SK-N-SH (cell line): ENCODE data around the gene ATP11A. TPM values are rescaled to one million over a fixed set of nuclear protein-coding genes. Genes with fewer than 3 reads are reported as not detected.

Source experiments
- CTCF ChIA-PET: fragments of 300-600, 350-600 bp; formaldehyde crosslinking; extraction: SDS; loops from one replicate; lab custom pipeline; 2021; lab: Yijun Ruan, JAX
- POLR2A ChIA-PET: fragments of 350-600 bp; sonication (Branson Sonifier 250); formaldehyde crosslinking; extraction: SDS; loops from one replicate; lab custom pipeline; 2020; ENCODE audit warnings: antibody characterized with exemption, inconsistent platforms; lab: Yijun Ruan, JAX
- DNase-seq: peaks from one replicate; pipeline ENCODE4 v3.0.0; 2012
- H2AFZ ChIP-seq: fragments of 200-600 bp; sonication (generic); 2 replicates; pipeline ENCODE4 v1.8.1; 2016; ENCODE audit warnings: antibody characterized with exemption, mild to moderate bottlenecking, low read depth
- H3F3A ChIP-seq: fragments of 200-600 bp; sonication (generic); replicated peaks from 2 replicates; pipeline ENCODE3; 2016; ENCODE audit warnings: antibody characterized with exemption, mild to moderate bottlenecking; ENCODE audit not compliant: insufficient read depth
- H3K27ac ChIP-seq, 2 experiments: fragments of 200-500 bp in 1 of 2; fragments of 200-600 bp in 1 of 2; sonication (Bioruptor generic) in 1 of 2; sonication (generic), shearing (Covaris generic) in 1 of 2; 2 replicates each; pipeline versions ENCODE4 v1.5.1 to v1.6.1; 2014 to 2016; ENCODE audit warnings: low read depth in 2 of 2, inconsistent platforms in 1 of 2, low read length in 1 of 2, mild to moderate bottlenecking in 1 of 2, mixed read lengths in 1 of 2
- H3K27me3 ChIP-seq: fragments of 200-600 bp; sonication (generic), shearing (Covaris generic); 2 replicates; pipeline ENCODE4 v1.6.1; 2016; ENCODE audit warnings: mixed run types; ENCODE audit not compliant: insufficient read depth
- H3K36me3 ChIP-seq, 2 experiments: fragments of 200-500 bp in 1 of 2; fragments of 200-600 bp in 1 of 2; sonication (Bioruptor generic) in 1 of 2; sonication (generic) in 1 of 2; replicated peaks in 1 of 2; 2 replicates each; pipeline versions ENCODE3 to v1.5.1; 2014 to 2016; ENCODE audit warnings: low read length in 1 of 2, mild to moderate bottlenecking in 1 of 2; ENCODE audit not compliant: insufficient read depth in 2 of 2, control insufficient read depth in 1 of 2
- H3K4me1 ChIP-seq, 2 experiments: fragments of 200-500 bp in 1 of 2; fragments of 200-600 bp in 1 of 2; sonication (Bioruptor generic) in 1 of 2; sonication (generic), shearing (Covaris generic) in 1 of 2; 2 replicates each; pipeline versions ENCODE4 v1.5.1 to v1.6.1; 2014 to 2016; ENCODE audit warnings: low read depth in 1 of 2, low read length in 1 of 2, mixed run types in 1 of 2; ENCODE audit not compliant: insufficient read depth in 2 of 2, control insufficient read depth in 1 of 2
- H3K4me2 ChIP-seq: fragments of 200-600 bp; sonication (generic), shearing (Covaris generic); 2 replicates; pipeline ENCODE4 v1.6.1; 2017; ENCODE audit warnings: mixed run types
- H3K4me3 ChIP-seq, 2 experiments: fragments of 200-500 bp in 1 of 2; fragments of 200-600 bp in 1 of 2; sonication (Bioruptor generic) in 1 of 2; sonication (generic), shearing (Covaris generic) in 1 of 2; 2 replicates each; pipeline versions ENCODE4 v1.5.1 to v1.8.1; 2014 to 2016; ENCODE audit warnings: low read depth in 2 of 2, inconsistent platforms in 1 of 2, low read length in 1 of 2, mild to moderate bottlenecking in 1 of 2, mixed read lengths in 1 of 2, moderate library complexity in 1 of 2
- H3K79me2 ChIP-seq: fragments of 200-600 bp; sonication (generic); 2 replicates; pipeline ENCODE4 v1.8.1; 2017; ENCODE audit warnings: mild to moderate bottlenecking; ENCODE audit not compliant: insufficient read depth
- H3K9ac ChIP-seq: fragments of 200-600 bp; sonication (generic); 2 replicates; pipeline ENCODE4 v1.6.1; 2017; ENCODE audit warnings: mixed run types
- H3K9me2 ChIP-seq: fragments of 200-600 bp; sonication (generic); 2 replicates; pipeline ENCODE4 v1.6.1; 2017; ENCODE audit warnings: mixed run types
- H3K9me3 ChIP-seq: fragments of 200-600 bp; sonication (generic); 2 replicates; pipeline ENCODE4 v1.6.1; 2017; ENCODE audit warnings: mixed run types, mild to moderate bottlenecking, moderate library complexity
- H4K20me1 ChIP-seq: fragments of 200-600 bp; sonication (generic); 2 replicates; pipeline ENCODE4 v1.6.1; 2017; ENCODE audit warnings: mild to moderate bottlenecking, mixed run types; ENCODE audit not compliant: insufficient read depth
- ELF1 ChIP-seq: IDR thresholded peaks from 2 replicates; pipeline ENCODE4 v1.4.0; 2012
- EP300 ChIP-seq, 2 experiments: IDR thresholded peaks; 2 replicates each; pipeline versions ENCODE4 v1.4.0 to v1.6.1; 2012; ENCODE audit warnings: borderline replicate concordance in 1 of 2, low read depth in 1 of 2, low read length in 1 of 2
- FOXJ3 ChIP-seq: sonication (generic); formaldehyde crosslinking; IDR thresholded peaks from 2 replicates; pipeline ENCODE4 v1.5.1; 2020; ENCODE audit warnings: mild to moderate bottlenecking, missing genetic modification reagents
- JUND ChIP-seq: IDR thresholded peaks from 2 replicates; pipeline ENCODE4 v1.4.0; 2012
- NRF1 ChIP-seq: IDR thresholded peaks from 2 replicates; pipeline ENCODE4 v1.6.1; 2012; ENCODE audit warnings: low read depth, mild to moderate bottlenecking, low read length
- PBX3 ChIP-seq: IDR thresholded peaks from 2 replicates; pipeline ENCODE4; 2012
- RCOR1 ChIP-seq: fragments of 150-350 bp; IDR thresholded peaks from 2 replicates; pipeline ENCODE4 v1.6.1; 2017; ENCODE audit warnings: antibody characterized with exemption, low read length
- RFX5 ChIP-seq: IDR thresholded peaks from 2 replicates; pipeline ENCODE4 v1.6.1; 2012; ENCODE audit warnings: mild to moderate bottlenecking, improper control_type of control experiment, low read length
- SMC3 ChIP-seq: IDR thresholded peaks from 2 replicates; pipeline ENCODE4 v1.6.1; 2012; ENCODE audit warnings: low read depth, low read length, improper control_type of control experiment
- TAF1 ChIP-seq: IDR thresholded peaks from 2 replicates; pipeline ENCODE4 v1.6.1; 2012; ENCODE audit warnings: low read depth, mild to moderate bottlenecking, low read length, moderate library complexity, borderline replicate concordance
- ZBTB33 ChIP-seq: IDR thresholded peaks from 2 replicates; pipeline ENCODE4 v1.4.0; 2012; ENCODE audit warnings: low read depth, borderline replicate concordance
- WGBS: methylation state at CpG from one replicate; pipeline ENCODE4 v1.1.6; 2017; ENCODE audit warnings: low lambda C conversion rate; 5-methylcytosine and 5-hydroxymethylcytosine counted together
- polyA plus RNA-seq, 3 experiments: library from polyadenylated mRNA; depleted of rRNA; stranded (reverse); fragments of >200 nt; gene quantifications; 2 replicates each; pipeline ENCODE4 v1.2.3, GENCODE V29; 2012

The ATP11A gene
- polyA plus RNA-seq, 1 of the 3 experiments (the other 2 are of a cell fraction): 4.1 TPM

GRCh38 chr13:112730157-112730671 lies 40.4 kb downstream of the ATP11A start:
- Histone ChIP-seq H3K4me2 (no peak overlapping the region), H2AFZ (no peak overlapping the region), H3K9me3 (no peaks in the 10 kb centered on the region), H3K36me3 (no peaks in the 10 kb centered on the region), H3K4me1 (peaks cover 10 to 33% of the 10 kb centered on the region in 2 experiments; a peak in 3 of 4 replicates), H3K27me3 (no peaks in the 10 kb centered on the region), H3F3A (peaks cover 11% of the 10 kb centered on the region), H3K79me2 (no peaks in the 10 kb centered on the region), H3K9me2 (no peaks in the 10 kb centered on the region), H3K27ac (no peak overlapping the region), H3K4me3 (no peak overlapping the region), H3K9ac (no peak overlapping the region), H4K20me1 (no peaks in the 10 kb centered on the region)
- no peak for DNase-seq
- WGBS: 92% methylated on average over 20 of the region's 21 CpGs
- CTCF ChIA-PET: no interaction called here
- TF ChIP-seq RFX5 (no peak), EP300 (IDR thresholded peaks at IDR 0.05; ENCODE audit: borderline replicate concordance in 1 of 2, low read depth in 1 of 2, low read length in 1 of 2) (no peak), RCOR1 (no peak)
- POLR2A ChIA-PET: no interaction called here

GRCh38 chr13:112731667-112732616 lies 42.1 kb downstream of the ATP11A start:
- H3K79me2 ChIP-seq: no peaks in the 10 kb centered on the region
- ChIA-PET CTCF (no interaction called here), POLR2A (no interaction called here)
- DNase-seq: no peak
- no peak overlapping the region for H3K27ac ChIP-seq
- H3K9me2 ChIP-seq: no peaks in the 10 kb centered on the region
- H3K27me3 ChIP-seq: no peaks in the 10 kb centered on the region
- peaks cover 13% of the 10 kb centered on the region for H3F3A ChIP-seq
- H3K4me3 ChIP-seq: no peak overlapping the region
- H3K4me2 ChIP-seq: no peak overlapping the region
- peaks cover 10 to 33% of the 10 kb centered on the region in 2 experiments; a peak in 3 of 4 replicates for H3K4me1 ChIP-seq
- no peaks in the 10 kb centered on the region for H4K20me1 ChIP-seq
- H3K36me3 ChIP-seq: no peaks in the 10 kb centered on the region
- no peak overlapping the region for H3K9ac ChIP-seq
- no peak for TF ChIP-seq TAF1
- no peak for TF ChIP-seq JUND
- TF ChIP-seq ELF1: no peak
- TF ChIP-seq SMC3: no peak
- TF ChIP-seq ZBTB33: no peak
- TF ChIP-seq PBX3: no peak
- no peak for TF ChIP-seq NRF1
- no peak for TF ChIP-seq FOXJ3 (CRISPR knock-in tag)
- no peaks in the 10 kb centered on the region for H3K9me3 ChIP-seq
- 83% methylated on average over 18 of the region's 20 CpGs for WGBS
- no peak overlapping the region for H2AFZ ChIP-seq
